Stomach smooth muscle (tissue), 2 donors: ENCODE data around the gene CCDC9B.

Source experiments
- H3K27ac ChIP-seq: one replicate; pipeline ENCODE4 v1.7.0; 2013; ENCODE audit warnings: mild to moderate bottlenecking, low read length, inconsistent platforms
- H3K27me3 ChIP-seq, 2 donors: one replicate each; pipeline ENCODE4 v1.7.0; 2013; ENCODE audit warnings: low read length in 2 of 2; ENCODE audit not compliant: insufficient read depth in 2 of 2, control insufficient read depth in 1 of 2
- H3K36me3 ChIP-seq, 2 donors: one replicate each; pipeline ENCODE4 v1.7.0; 2013; ENCODE audit warnings: low read length in 2 of 2; ENCODE audit not compliant: control insufficient read depth in 2 of 2, insufficient read depth in 2 of 2
- H3K4me1 ChIP-seq: one replicate; pipeline ENCODE4 v1.7.0; 2013; ENCODE audit warnings: low read length; ENCODE audit not compliant: control insufficient read depth, insufficient read depth
- H3K4me3 ChIP-seq, 2 donors: one replicate each; pipeline ENCODE4 v1.7.0; 2013; ENCODE audit warnings: low read length in 2 of 2
- H3K9ac ChIP-seq, 2 donors: one replicate each; pipeline ENCODE4 v1.7.0; 2013; ENCODE audit warnings: low read length in 2 of 2, mild to moderate bottlenecking in 1 of 2
- H3K9me3 ChIP-seq, 2 donors: one replicate each; pipeline ENCODE4 v1.7.0; 2013; ENCODE audit warnings: low read length in 2 of 2; ENCODE audit not compliant: control insufficient read depth in 2 of 2
- donor health status: healthy.
- donor health status: Pancreatic carcinoma.

The CCDC9B gene

DNA sequence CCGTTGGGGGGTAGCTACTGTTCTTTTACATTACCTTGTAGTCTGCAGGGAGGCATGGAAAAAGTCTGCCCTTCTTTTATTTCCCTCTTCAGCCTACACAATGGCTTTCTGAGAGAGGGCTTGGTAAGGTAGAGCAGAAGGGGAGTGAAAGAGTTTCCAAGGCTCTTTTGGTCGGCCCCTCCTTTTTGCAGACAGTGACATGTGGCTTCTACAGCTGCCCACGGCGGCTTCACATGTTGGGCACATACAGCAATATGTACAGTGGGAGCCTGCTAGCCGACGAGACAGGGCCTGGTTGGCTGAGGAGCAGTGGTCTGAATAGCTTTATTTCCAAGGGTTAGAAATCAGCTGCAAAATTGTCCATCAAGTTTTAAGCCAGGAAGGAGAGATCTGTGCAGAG, 13.3 kb downstream of the CCDC9B start:
- peaks cover 74% of the 10 kb centered on the region for H3K4me1 ChIP-seq
- peak overlapping the region; percentile 84 to 86 for H3K4me3 ChIP-seq
- peak overlapping the region; percentile 76 to 96 for H3K9ac ChIP-seq
- H3K9me3 ChIP-seq = no peaks in the 10 kb centered on the region
- H3K27ac ChIP-seq = peak overlapping the region; percentile 99
- peaks cover 4 to 7% of the 10 kb centered on the region in 2 donors for H3K36me3 ChIP-seq
- H3K27me3 ChIP-seq = no peaks in the 10 kb centered on the region

- Histone ChIP-seq H3K9ac (peak overlapping the region; percentile 76 to 96), H3K4me3 (peak overlapping the region; percentile 84 to 86), H3K27ac (peak overlapping the region; percentile 99), H3K36me3 (peaks cover 4 to 5% of the 10 kb centered on the region in 2 donors), H3K4me1 (peaks cover 66% of the 10 kb centered on the region), H3K27me3 (no peaks in the 10 kb centered on the region), H3K9me3 (no peaks in the 10 kb centered on the region)
Measured at GRCh38 chr15:40325700-40326099, 15.0 kb downstream of the CCDC9B start.

DNA sequence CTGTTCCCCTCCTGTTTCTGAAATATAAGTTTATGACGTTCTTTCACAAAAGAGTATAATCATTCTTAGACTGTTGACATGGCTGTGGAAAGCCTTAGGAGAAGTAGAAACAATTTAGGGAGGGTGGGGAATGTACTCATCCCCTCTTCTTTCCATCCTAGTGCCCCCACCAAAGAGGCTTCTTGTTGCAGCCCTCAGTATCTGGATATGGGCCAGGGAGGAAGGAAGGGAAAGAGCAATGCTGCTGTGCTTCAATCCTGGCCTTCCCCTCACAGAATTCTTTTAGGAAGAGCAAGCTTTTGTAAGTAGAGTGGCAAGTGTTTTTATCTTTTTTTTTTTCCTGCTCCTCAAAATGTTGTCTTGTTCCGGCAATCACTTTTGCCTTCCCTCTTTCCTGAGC, 15.6 kb downstream of the CCDC9B start:
- no peaks in the 10 kb centered on the region for H3K9me3 ChIP-seq
- H3K27ac ChIP-seq = peak overlapping the region; percentile 99
- H3K4me1 ChIP-seq = peaks cover 63% of the 10 kb centered on the region
- H3K9ac ChIP-seq = peak overlapping the region; percentile 76 to 96
- H3K4me3 ChIP-seq = peak overlapping the region; percentile 84 to 86
- no peaks in the 10 kb centered on the region for H3K27me3 ChIP-seq
- peaks cover 4 to 5% of the 10 kb centered on the region in 2 donors for H3K36me3 ChIP-seq

- Histone ChIP-seq H3K36me3 (peaks cover 4 to 5% of the 10 kb centered on the region in 2 donors), H3K9ac (peak overlapping the region; percentile 76 to 96), H3K4me1 (peaks cover 53% of the 10 kb centered on the region), H3K27me3 (no peaks in the 10 kb centered on the region), H3K9me3 (no peaks in the 10 kb centered on the region), H3K27ac (peak overlapping the region; percentile 99), H3K4me3 (peak overlapping the region; percentile 84 to 86)
Measured at GRCh38 chr15:40323953-40324937, 16.5 kb downstream of the CCDC9B start.

DNA sequence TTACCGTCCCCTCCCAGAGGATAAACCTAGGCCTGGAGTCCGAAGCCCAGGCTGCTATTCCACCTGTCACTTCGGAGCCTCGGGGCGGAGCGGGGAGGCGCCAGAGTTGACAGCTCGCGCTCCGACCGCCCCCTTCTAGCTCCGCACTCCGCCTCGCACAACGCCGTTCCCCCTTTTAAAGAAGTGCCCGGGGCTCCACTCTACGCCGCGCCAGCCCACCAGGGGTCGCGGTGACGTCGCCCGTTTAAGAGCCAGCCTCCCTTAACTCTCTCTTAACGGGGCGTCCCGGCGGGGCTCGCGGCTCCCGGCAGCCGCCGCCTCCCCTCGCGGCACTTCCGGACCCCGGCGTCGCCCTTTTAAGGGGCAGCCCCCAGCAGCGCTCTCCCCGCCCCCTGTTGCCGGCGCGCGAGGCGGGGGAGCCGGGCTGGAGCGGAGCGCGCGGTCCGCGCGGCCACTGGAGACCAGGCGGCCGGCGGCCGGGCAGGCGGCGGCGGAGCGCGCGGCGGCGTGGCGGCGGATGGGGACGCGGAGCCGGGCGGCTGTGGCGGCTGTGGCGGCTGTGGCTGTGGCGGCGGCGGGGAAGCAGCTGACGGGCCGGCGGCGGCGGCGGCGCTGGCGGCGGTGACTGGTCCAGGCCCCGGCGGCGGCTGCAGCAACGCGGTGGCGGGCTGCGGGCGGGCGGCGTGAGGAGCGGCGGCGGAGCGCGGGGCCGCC, 17.3 kb downstream of the CCDC9B start, which contains the start of gene INAFM2:
Gene INAFM2 (plus strand): TSS at position 454 of the 714 bp plus-strand sequence. CDS start 364 bp downstream, outside the sequence.
- no peaks in the 10 kb centered on the region for H3K9me3 ChIP-seq
- peak within 1 kb of the TSS; percentile 99 for H3K27ac ChIP-seq
- no peaks in the 10 kb centered on the region for H3K27me3 ChIP-seq
- peak within 1 kb of the TSS; percentile 84 to 86 for H3K4me3 ChIP-seq
- peaks cover 4 to 5% of the 10 kb centered on the region in 2 donors for H3K36me3 ChIP-seq
- H3K9ac ChIP-seq = peak within 1 kb of the TSS; percentile 76 to 96
- peaks cover 45% of the 10 kb centered on the region for H3K4me1 ChIP-seq

DNA sequence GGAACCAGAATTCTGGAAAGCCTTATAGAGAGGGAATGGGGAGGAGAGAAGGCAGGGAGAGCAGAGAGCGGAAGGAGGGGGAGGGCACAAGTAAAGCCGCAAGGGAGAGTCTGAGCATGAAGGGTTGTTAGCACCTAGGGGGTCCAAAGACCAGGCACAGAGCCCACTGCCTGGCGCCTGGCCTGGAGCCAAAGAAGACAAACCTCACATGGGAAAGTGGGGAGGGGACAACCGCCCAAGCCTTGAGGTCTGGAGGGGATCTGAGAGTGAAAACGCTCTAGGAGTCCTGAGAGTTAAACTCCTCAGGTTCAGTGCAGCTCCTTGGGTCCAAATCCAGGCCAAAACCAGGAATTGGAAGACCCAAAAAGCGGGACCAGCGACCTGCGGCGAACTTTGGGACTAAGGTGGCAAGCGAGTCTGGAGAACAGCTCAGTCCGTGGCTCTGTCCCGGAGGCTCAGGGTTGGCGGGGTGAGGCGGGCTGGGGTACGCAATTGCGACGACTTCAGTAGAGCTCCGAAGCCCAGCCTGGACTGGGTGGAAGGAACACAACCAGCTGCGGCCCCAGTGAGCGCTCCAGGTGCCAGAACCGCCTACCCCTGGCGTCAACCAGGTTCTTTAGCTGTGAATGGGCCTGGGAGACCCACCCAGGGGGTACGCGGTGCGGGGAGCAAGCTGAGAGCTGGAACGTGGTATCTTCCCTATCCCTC, 18.1 kb downstream of the CCDC9B start:
- peak overlapping the region; percentile 70 to 89 for H3K9ac ChIP-seq
- H3K27me3 ChIP-seq = no peaks in the 10 kb centered on the region
- H3K4me3 ChIP-seq = peak overlapping the region; percentile 54 to 86
- peak overlapping the region; percentile 99 for H3K27ac ChIP-seq
- H3K36me3 ChIP-seq = peaks cover 4 to 5% of the 10 kb centered on the region in 2 donors
- peaks cover 41% of the 10 kb centered on the region for H3K4me1 ChIP-seq
- no peaks in the 10 kb centered on the region for H3K9me3 ChIP-seq

- Histone ChIP-seq H3K27ac (peak overlapping the region; percentile 4), H3K4me3 (no peak overlapping the region), H3K9ac (no peak overlapping the region), H3K4me1 (peaks cover 26% of the 10 kb centered on the region), H3K36me3 (peaks cover 0 to 2% of the 10 kb centered on the region in 2 donors), H3K27me3 (peaks cover 0 to 2% of the 10 kb centered on the region in 2 donors), H3K9me3 (no peaks in the 10 kb centered on the region)
Measured at GRCh38 chr15:40320931-40321371, 19.8 kb downstream of the CCDC9B start.

DNA sequence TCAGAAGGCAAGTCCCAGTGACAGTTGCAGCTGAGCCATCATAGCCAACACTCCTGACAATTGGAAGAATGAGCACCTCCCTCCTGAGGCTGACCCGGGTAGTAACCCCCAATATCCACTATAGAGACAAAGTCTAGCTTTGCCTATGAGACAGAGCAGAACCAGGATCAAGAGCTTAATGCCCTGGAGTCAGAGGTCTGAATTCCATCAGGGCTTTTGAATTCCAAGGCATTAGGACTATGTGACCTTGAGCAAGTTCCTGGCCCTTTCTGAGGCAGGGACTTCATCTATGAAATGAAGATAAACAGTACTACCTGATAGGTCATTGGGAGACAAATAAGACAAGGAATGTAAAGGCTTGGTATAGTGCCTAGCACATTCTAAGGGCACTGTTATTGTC, 20.3 kb downstream of the CCDC9B start:
- Histone ChIP-seq H3K4me1 (peaks cover 21% of the 10 kb centered on the region), H3K9ac (peak overlapping the region in 1 of 2 donors; percentile 13), H3K9me3 (no peaks in the 10 kb centered on the region), H3K4me3 (no peak overlapping the region), H3K36me3 (peaks cover 0 to 2% of the 10 kb centered on the region in 2 donors), H3K27ac (peak overlapping the region; percentile 4), H3K27me3 (peaks cover 0 to 2% of the 10 kb centered on the region in 2 donors)

- peaks cover 12% of the 10 kb centered on the region for H3K4me1 ChIP-seq
- H3K27ac ChIP-seq = no peak overlapping the region
- H3K9ac ChIP-seq = no peak overlapping the region
- no peaks in the 10 kb centered on the region for H3K36me3 ChIP-seq
- peaks cover 0 to 2% of the 10 kb centered on the region in 2 donors for H3K27me3 ChIP-seq
- no peaks in the 10 kb centered on the region for H3K9me3 ChIP-seq
- H3K4me3 ChIP-seq = no peak overlapping the region
Measured at GRCh38 chr15:40317580-40317979, 23.2 kb downstream of the CCDC9B start.

GRCh38 chr15:40316931-40317330, 23.8 kb downstream of the CCDC9B start:
- Histone ChIP-seq H3K9me3 (no peaks in the 10 kb centered on the region), H3K4me3 (no peak overlapping the region), H3K36me3 (no peaks in the 10 kb centered on the region), H3K27me3 (peaks cover 0 to 2% of the 10 kb centered on the region in 2 donors), H3K9ac (no peak overlapping the region), H3K4me1 (peaks cover 6% of the 10 kb centered on the region), H3K27ac (no peak overlapping the region)
